HEK293 (cell line): ENCODE data around the gene KCNMA1.

Experiments
- OVOL3 ChIP-seq: fragments of 450-650 bp; formaldehyde crosslinking; IDR thresholded peaks from 2 replicates; pipeline ENCODE4 v1.5.1; 2016; ENCODE audit warnings: missing biosample characterization, missing genetic modification characterization
- REST ChIP-seq: fragments of 450-650 bp; formaldehyde crosslinking; IDR thresholded peaks from 2 replicates; pipeline ENCODE4 v1.5.1; 2016; ENCODE audit warnings: missing biosample characterization, missing genetic modification characterization
- TSHZ1 ChIP-seq: fragments of 450-650 bp; formaldehyde crosslinking; IDR thresholded peaks from 2 replicates; pipeline ENCODE4 v1.5.1; 2016; ENCODE audit warnings: missing biosample characterization, missing genetic modification characterization, borderline replicate concordance
- ZBTB7A ChIP-seq: fragments of 450-650 bp; formaldehyde crosslinking; IDR thresholded peaks from 2 replicates; pipeline ENCODE4 v1.5.1; 2016; ENCODE audit warnings: low read depth, missing biosample characterization, missing genetic modification characterization
- ZNF146 ChIP-seq: fragments of 450-650 bp; formaldehyde crosslinking; IDR thresholded peaks from 2 replicates; pipeline ENCODE4 v1.5.1; 2016; ENCODE audit warnings: missing biosample characterization, missing genetic modification characterization
- ZNF18 ChIP-seq: fragments of 450-650 bp; formaldehyde crosslinking; IDR thresholded peaks from 2 replicates; pipeline ENCODE4 v1.5.1; 2016; ENCODE audit warnings: missing biosample characterization, missing genetic modification characterization
- ZNF221 ChIP-seq: fragments of 450-650 bp; formaldehyde crosslinking; IDR thresholded peaks from 2 replicates; pipeline ENCODE4 v1.5.1; 2017; ENCODE audit warnings: missing biosample characterization, missing genetic modification characterization, borderline replicate concordance
- ZNF558 ChIP-seq: fragments of 450-650 bp; formaldehyde crosslinking; IDR thresholded peaks from 2 replicates; pipeline ENCODE4 v1.5.1; 2016; ENCODE audit warnings: missing biosample characterization, missing genetic modification characterization
- ZNF792 ChIP-seq: fragments of 450-650 bp; formaldehyde crosslinking; IDR thresholded peaks from 2 replicates; pipeline ENCODE4 v1.5.1; 2016; ENCODE audit warnings: missing biosample characterization, missing genetic modification characterization
- ZNF837 ChIP-seq: fragments of 450-650 bp; formaldehyde crosslinking; IDR thresholded peaks from 2 replicates; pipeline ENCODE4 v1.5.1; 2016; ENCODE audit warnings: missing biosample characterization, missing genetic modification characterization
- TF ChIP-seq, protein P1 (sequence below): fragments of 450-650 bp; formaldehyde crosslinking; IDR thresholded peaks from 2 replicates; pipeline ENCODE4 v1.5.1; 2016; ENCODE audit warnings: missing biosample characterization, missing genetic modification characterization, low read depth
- TF ChIP-seq, protein P2 (sequence below): fragments of 450-650 bp; formaldehyde crosslinking; IDR thresholded peaks from 2 replicates; pipeline ENCODE4 v1.5.1; 2016; ENCODE audit warnings: missing biosample characterization, missing genetic modification characterization
- TF ChIP-seq, protein P3 (sequence below): fragments of 450-650 bp; formaldehyde crosslinking; IDR thresholded peaks from 2 replicates; pipeline ENCODE4 v1.5.1; 2016; ENCODE audit warnings: missing biosample characterization, missing genetic modification characterization

- TF ChIP-seq ZNF221 (tag by site-specific recombination): no peak
- TF ChIP-seq ZNF792 (tag by site-specific recombination): no peak
- TF ChIP-seq REST (tag by site-specific recombination): no peak
- TF ChIP-seq ZNF146 (tag by site-specific recombination): no peak
- TF ChIP-seq, protein P1, sequence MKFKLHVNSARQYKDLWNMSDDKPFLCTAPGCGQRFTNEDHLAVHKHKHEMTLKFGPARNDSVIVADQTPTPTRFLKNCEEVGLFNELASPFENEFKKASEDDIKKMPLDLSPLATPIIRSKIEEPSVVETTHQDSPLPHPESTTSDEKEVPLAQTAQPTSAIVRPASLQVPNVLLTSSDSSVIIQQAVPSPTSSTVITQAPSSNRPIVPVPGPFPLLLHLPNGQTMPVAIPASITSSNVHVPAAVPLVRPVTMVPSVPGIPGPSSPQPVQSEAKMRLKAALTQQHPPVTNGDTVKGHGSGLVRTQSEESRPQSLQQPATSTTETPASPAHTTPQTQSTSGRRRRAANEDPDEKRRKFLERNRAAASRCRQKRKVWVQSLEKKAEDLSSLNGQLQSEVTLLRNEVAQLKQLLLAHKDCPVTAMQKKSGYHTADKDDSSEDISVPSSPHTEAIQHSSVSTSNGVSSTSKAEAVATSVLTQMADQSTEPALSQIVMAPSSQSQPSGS (tag by site-specific recombination): no peak
- no peak for TF ChIP-seq OVOL3 (tag by site-specific recombination)
- TF ChIP-seq ZNF18 (tag by site-specific recombination): no peak
- TF ChIP-seq, protein P2, sequence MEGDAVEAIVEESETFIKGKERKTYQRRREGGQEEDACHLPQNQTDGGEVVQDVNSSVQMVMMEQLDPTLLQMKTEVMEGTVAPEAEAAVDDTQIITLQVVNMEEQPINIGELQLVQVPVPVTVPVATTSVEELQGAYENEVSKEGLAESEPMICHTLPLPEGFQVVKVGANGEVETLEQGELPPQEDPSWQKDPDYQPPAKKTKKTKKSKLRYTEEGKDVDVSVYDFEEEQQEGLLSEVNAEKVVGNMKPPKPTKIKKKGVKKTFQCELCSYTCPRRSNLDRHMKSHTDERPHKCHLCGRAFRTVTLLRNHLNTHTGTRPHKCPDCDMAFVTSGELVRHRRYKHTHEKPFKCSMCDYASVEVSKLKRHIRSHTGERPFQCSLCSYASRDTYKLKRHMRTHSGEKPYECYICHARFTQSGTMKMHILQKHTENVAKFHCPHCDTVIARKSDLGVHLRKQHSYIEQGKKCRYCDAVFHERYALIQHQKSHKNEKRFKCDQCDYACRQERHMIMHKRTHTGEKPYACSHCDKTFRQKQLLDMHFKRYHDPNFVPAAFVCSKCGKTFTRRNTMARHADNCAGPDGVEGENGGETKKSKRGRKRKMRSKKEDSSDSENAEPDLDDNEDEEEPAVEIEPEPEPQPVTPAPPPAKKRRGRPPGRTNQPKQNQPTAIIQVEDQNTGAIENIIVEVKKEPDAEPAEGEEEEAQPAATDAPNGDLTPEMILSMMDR (tag by site-specific recombination): no peak
- TF ChIP-seq ZNF837 (tag by site-specific recombination): no peak
- no peak for TF ChIP-seq ZBTB7A (tag by site-specific recombination)
- TF ChIP-seq ZNF558 (tag by site-specific recombination): no peak
- TF ChIP-seq TSHZ1 (tag by site-specific recombination): no peak
- TF ChIP-seq, protein P3, sequence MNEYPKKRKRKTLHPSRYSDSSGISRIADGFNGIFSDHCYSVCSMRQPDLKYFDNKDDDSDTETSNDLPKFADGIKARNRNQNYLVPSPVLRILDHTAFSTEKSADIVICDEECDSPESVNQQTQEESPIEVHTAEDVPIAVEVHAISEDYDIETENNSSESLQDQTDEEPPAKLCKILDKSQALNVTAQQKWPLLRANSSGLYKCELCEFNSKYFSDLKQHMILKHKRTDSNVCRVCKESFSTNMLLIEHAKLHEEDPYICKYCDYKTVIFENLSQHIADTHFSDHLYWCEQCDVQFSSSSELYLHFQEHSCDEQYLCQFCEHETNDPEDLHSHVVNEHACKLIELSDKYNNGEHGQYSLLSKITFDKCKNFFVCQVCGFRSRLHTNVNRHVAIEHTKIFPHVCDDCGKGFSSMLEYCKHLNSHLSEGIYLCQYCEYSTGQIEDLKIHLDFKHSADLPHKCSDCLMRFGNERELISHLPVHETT (tag by site-specific recombination): no peak
Observed at GRCh38 chr10:76975126-76975525, 662.5 kb downstream of the KCNMA1 start.
